ENCODE data around the gene PRR11.
"Not testable (repeated sequence)": the region's sequence is repeated elsewhere in the genome, so short reads cannot be mapped to it uniquely, and the experiment has no call there.

PRR11 gene

DNA sequence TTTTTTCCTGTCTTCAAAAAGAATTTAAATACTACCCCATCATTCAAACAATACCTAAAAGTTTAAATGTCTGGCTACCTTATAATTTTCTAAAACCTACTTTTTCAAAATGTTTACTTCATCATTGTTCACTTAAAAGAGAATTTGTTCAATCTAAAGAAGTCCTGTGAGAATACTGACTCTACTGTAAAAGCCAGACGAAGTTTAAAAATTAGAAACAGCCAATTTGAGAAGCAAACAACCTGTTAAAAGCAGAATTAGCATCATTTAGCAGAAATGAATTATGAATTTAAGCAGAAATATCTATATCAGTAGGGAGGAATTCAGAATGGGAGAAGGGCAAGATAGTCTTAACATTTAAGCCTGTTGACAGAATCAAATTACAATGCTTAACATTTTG, 2.6 kb upstream of the PRR11 start:
- DNase-seq = no peak

DNA sequence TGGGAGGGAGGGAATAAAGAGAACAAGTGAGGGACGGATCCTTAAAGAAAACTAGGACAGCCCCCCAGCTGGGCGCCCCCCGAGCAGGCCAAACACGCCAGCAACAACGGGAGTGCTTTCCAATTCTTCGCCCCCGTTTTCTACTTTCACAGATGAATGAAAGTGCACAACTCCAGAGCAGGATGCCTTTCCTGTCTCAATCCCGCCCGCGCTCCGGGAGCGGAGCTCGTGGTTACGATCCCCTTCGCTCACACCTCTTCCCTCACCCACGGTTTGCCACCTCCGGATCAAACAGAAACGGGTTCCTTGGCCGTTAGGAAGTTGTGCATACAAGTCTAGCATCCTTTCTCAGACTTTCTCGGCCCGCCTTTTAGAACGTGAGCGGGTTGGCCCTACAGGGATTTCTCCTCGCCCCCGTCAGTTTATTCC, 1.2 kb upstream of the PRR11 start:
- DNase-seq = peak; percentile 22

DNA sequence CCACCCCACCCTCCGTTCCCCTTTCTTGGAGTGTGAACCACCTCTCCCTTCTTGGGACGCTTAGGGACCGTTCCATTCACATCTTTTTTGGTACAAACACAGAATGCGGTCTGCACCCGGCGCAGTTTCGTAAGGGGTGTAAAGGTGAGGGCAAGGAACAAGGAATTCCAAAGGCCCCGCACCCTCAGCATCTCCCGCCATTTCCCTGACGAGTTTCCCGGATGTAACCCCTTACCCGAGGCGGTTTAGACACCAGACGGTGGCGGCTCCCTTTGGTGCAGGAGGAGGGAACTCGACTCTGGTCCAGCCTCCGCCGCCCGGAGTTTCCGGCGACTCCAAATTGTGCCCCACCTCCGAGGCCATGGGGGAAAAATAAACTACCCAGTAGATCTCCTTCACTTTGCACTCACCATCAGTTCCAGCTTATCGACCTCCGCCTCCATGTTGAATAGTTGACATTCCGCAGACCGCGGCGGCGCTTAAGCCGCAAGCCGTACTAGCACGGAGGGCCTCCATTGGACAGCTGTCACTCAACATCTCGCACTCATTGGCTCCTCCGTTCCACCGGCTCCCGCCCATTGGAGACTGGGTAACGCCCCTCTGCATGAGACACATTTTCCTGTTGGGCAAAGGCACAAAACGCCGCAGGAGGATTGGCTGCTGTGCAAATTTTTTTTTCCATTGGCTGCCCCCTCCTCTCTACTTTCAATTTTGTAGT, 666 bp upstream of the PRR11 start, which contains the start of gene SKA2:
Gene SKA2, minus strand, starts transcription at position 466 of the 718 bp plus-strand sequence. Its CDS starts 23 bp downstream, at position 443.
- DNase-seq = peak; percentile 99

DNA sequence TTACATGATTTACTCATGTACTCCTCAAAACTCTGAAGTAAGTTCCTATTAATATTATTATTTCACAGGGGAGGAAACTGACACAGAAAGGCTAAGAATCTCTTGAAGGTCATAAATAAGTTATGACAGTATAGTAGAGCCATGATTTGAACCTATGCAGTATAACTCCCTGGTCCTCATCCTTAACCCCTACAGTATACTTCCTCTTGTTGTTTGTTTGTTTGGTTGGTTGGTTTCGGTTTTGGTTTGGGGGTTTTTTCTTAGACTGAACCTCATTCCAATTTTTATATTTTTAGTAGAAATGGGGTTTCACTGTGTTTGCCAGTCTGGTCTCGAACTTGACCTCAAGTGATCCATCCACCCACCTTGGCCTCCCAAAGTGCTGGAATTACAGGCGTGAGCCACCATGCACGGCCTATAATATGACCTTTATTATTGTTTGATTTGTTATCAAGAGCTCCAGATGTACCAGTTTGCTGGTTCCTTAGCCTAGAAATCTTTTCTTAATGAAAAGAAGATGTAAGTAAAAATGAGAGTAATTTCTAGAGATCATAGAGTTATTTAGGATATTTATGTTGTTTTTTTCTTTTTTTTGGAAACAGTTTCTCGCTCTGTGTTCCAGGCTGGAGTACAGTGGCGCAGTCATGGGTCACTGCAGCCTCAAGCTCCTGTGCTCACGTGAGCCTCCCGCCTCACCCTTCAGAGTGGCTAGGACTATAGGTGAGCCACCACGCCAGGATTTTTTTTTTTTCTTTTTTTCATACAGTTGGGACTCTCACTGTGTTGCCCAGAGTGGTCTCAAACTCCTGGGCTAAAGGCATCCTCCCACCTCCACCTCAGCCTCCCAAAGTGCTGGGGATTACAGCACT, 4.8 kb downstream of the PRR11 start:
- peak; percentile 35 for DNase-seq

DNA sequence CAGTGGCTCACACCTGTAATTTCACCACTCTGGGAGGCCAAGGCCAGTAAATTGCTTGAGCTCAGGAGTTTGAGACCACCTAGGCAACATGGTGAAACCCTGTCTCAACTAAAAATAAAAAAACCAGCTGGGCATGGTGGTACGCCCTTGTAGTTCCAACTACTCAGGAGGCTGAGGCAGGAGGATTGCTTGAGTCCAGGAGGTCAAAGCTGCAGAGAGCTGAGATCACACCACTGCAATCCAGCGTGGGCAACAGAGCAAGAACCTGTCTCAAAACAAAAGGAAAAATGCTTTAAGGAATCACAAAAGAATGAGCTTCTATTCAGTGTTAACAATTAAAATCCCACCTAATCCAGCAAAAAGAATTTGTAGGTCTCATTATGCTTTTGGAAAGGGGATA, 5.9 kb downstream of the PRR11 start:
- DNase-seq = no peak

DNA sequence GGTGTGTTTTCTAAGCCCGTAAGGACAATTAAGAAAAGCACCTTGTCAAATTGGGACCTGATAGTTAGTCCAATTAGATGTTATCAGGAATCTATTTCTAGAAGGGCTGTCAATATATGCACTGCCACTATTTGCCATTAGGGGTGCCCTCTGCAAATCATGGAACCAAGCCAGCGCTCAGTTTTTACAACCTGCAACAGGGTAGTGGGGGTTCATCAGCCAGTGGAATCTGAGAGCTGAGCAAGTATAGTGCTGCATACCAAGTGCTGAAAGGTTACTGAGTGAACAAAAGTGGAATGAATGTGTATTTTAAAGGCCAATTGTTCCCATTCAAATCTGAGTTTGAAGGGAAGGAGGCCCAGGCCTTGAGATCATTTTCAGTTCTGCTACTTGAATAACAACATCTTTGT, 10.4 kb downstream of the PRR11 start:
- DNase-seq = peak; percentile 25

DNA sequence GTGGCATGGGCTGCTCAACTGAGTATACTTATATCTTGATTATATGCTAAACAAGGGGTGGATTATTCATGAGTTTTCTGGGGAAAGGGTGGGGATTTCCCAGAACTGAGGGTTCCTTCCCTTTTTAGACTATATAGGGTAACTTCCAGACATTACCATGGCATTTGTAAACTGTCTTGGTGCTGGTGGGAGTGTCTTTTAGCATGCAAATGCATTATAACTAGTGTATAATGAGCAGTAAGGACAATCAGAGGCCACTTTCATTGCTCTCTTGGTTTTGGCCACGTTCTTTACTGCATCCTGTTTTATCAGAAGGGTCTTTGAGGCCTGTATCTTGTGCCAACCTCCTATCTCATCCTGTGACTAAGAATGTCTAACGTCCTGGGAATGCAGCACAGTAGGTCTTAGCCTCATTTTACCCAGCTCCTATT, 12.0 kb downstream of the PRR11 start:
- DNase-seq = peak; percentile 78

DNA sequence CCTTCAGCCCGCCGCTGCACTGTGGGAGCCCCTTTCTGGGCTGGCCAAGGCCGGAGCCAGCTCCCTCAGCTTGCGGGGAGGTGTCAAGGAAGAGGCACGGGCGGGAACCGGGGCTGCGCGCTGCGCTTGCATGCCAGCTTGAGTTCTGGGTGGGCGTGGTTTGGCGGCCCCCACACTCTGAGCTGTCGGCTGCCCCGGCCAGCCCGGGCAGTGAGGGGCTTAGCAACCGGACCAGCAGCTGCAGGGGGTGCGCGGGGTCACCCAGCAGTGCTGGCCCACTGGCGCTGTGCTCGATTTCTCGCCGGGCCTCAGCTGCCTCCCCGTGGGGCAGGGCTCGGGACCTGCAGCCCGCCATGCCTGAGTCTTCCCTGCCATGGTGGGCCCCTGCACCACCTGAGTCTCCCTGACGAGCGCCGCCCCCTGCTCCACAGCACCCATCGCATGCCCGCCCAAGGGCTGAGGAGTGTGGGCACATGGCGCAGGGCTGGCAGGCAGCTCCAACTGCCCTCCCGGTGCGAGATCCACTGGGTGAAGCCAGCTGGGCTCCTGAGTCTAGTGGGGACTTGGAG, 17.0 kb downstream of the PRR11 start:
- DNase-seq = no peak

DNA sequence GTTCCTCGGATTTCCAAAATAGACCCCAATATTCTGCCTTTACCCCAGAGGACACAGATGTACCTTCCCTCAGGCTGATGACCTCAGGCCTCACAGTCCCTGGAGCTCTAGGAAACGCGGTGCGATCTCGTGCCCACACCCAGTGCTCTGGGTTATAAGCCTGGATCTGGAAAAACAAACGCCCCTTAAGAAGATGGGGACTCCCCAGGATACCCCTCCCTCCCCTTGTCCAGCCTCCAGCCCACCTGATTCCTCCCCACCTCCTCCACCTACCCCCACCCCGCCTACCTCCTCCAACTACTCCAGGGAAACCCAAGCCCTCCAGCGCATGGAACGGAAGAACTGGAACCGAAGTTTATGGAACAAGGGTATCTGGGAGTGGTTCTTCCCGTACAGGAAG, 19.1 kb downstream of the PRR11 start:
- no peak for DNase-seq

DNA sequence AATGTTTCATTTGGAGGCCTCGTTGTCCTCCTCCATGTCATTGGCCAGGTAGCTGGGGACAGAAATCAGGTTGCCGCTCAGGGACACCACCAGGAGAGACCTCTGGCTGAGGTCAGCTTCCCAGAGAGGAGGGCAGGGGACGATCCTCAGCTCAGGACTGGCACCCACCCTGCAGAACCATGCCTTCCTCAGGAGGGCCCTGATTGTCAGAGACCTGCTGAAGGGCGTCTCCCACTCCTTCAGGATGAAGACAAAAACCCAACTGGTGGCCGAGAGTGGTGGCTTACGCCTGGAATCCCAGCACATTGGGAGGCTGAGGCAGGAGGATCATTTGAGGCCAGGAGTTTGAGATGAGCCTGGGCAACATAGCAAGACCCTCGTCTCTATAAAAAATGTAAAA, 19.5 kb downstream of the PRR11 start:
- no peak for DNase-seq

DNA sequence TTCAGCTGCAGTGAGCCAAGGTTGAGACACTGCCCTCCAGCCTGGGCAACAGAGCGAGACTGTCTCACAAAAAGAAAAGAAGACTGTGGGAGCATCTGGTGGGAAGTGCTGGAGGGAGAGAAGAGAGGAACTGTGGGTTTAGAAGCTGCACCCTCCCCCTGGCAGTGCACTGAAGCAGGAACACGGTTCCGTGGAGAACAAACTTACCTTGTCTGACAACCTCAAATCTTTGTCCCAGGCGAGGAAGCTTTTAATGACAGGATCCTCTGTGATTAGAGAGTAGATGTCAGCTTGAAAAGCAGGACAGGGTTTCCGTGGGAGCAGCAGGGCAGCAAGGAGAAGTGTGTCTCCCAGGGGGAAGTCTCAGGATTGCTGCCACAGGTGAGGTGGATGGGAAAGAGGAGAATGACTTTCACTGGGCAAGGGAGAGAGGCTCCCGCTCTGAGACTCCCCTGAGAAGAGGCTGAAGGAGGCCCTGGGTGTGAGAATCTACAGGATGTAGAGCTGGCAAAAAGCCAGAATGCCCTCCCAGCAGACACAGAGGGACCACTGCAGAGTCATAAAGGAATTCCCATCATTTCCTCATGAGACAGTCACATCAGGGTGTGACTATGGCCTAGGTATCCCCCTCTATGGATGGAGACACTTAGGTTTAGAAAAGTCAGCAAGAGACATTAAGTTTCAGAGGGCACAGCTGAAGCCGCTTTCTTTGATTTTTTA, 22.9 kb downstream of the PRR11 start:
- DNase-seq = no peak

DNA sequence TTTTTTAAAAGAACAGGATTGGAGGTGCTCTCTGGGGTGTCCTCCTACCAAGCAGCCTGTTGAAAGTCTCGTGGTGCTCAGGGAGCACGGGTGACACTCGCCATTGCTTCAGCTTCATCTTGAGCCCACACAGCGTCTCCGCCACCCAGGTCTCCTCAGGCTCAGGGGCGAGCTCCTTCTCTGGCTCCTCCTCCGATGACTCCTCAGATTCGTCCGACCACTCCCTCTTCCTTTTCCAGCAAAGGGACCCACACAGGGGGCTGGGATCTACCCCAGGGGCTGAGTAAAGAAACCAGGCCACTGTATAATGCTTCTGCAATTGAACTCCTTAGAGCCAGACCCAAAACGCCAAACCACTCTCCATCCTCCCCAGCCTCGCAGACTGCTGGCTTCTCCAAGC, 24.1 kb downstream of the PRR11 start:
- not testable (repeated sequence) for DNase-seq

DNA sequence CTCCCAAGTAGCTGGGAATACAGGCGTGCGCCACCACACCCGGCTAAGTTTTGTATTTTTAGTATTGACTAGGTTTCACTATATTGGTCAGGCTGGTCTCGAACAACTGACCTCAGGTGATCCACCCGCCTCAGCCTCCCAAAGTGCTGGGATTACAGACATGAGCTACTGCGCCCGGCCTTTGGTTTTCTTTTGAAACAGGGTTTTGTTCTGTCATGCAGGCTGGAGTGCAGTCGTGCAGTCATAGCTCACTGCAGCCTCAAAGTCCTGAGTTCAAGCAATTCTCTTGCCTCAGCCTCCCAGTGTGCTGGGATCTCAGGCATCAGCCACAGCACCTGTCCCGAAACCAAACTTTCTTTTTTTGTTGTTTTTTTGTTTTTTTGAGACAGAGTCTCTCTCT, 25.1 kb downstream of the PRR11 start:
- no peak for DNase-seq

DNA sequence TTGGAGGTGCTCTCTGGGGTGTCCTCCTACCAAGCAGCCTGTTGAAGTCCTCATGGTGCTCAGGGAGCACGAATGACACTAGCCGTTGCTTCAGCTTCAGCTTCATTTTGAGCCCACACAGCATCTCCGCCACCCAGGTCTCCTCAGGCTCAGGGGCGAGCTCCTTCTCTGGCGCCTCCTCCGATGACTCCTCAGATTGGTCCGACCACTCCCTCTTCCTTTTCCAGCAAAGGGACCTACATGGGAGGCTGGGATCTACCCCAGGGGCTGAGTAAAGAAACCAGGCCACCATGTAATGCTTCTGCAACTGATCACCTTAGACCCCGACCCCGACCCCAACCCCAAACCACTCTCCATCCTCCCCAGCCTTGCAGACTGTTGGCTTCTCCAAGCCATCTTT, 25.9 kb downstream of the PRR11 start:
- no peak for DNase-seq

DNA sequence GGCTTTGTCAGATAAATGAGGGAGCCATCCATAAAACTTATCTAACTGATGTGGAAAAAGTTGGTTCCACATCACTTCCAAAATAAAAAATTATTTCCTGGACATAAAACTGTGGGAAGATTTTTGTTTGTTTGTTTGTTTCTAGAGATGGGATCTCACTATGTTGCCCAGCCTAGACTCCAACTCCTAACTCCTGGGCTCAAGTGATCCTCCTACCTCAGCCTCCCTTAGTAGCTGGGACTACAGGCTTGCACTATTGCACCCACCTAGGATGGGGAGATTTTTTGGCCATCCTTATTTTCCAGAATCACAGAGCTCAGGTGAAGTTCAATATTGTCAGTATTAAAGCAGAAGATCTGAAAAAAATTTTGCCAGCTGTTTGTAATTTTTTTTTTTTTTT, 30.5 kb downstream of the PRR11 start:
- no peak for DNase-seq

DNA sequence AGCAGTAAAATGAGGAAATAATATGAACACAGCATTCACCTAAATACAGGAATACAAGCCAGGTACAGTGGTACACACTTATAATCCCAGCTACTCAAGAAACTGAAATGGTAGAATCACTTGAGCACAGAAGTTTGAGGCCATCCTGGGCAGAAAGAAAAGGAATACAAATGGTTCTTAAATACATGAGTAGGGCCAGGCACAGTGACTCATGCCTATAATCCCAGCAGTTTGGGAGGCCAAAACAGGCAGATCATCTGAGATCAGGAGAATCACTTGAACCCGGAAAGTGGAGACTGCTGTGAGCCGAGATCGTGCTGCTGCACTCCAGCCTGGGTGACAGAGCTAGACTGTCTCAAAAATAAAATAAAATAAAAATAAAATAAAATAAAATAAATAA, 31.3 kb downstream of the PRR11 start:
- DNase-seq = no peak

DNA sequence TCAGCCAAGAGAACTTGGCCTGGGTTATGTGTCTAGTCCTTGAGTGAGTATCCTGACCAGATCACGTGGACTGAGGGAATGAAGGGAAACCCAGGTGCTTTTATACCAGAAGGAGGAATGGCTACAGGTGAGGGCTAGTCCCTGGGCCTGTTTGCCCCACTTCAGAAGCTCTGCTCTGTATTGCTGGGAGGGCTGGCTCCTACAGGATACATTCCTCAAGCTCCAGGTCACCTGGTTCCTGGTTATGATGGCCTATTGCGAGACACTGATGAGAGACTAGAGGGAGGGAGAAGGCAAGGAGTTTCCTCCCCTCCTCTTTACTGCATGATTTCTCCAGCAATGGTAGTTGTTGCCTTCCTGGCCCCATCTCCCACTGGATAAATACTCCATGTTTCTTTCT, 35.3 kb downstream of the PRR11 start:
- DNase-seq = no peak

DNA sequence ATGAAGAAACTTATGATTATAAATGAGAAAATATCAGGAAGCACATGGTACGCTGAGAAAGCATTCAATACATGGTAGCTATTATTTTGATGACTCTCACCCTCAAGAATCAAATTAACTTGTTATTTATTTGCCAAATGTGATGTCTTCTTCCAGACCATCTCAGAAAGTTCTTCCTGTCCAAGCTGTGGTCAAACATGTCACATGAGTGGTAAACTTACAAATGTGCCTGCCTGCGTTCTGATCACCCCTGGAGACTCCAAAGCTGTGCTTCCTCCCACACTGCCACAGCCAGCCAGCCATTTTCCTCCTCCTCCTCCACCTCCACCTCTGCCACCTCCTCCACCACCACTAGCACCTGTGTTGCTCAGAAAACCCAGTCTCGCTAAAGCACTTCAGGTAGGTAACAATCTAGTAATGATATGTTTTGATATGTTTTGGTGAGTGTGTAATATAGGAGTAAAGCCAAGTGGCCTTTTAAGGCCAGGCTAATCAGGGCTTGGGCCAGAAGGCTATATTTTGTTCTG, 37.9 kb downstream of the PRR11 start:
- no peak for DNase-seq

DNA sequence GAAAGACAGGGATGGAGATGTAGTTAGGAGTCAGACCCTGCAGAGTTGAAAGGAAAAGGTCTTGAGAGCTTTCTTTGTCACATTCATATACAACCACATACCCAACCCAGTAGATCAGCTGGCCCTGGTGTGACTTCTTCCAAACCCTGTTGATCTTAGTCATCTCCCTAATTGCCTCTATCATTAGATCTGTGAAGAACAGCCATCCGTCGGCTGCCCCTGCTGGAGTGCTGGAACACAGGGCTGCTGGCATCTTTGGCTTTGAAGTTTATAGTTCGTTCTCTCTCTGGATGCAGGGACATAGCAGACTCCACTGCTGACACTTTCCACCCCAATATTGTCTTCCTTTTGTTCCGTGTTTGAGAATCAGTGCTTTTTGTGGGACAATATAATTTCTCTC, 43.9 kb downstream of the PRR11 start:
- no peak for DNase-seq

DNA sequence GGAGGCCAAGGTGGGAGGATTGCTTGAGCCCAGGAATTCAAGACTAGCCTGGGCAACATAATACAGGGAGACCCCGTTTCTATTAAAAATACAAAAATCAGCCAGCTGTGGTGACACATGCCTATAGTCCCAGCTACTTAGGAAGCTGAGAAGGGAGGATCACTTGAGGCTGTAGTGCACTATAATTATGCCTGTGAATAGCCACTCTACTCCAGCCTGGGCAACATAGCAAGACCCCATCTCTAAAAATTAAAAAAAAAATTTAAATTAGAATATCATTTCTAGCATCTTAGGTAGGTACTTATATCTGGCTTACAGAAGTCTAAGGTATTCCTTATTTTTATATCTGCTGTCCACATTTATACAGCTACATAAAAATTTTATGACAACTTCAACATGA, 46.8 kb downstream of the PRR11 start:
- no peak for DNase-seq

DNA sequence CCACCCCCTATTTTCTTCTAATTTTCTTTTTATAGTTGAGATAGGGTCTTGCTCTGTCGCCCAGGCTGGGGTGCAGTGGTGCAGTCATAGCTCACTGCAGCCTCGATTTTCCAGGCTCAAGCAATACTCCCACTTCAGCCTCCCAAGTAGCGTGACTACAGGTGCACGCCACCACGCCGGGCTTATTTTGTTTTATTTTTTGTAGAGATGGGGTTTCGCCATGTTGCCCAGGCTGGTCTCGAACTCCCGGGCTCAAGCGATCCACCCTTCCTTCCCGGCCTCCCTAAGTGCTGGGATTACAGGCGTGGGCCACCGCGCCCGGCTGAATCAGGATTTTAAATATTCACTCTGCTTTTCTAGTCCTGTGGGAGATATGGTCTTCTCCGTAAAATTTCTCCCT, 63.8 kb downstream of the PRR11 start:
- no peak for DNase-seq

DNA sequence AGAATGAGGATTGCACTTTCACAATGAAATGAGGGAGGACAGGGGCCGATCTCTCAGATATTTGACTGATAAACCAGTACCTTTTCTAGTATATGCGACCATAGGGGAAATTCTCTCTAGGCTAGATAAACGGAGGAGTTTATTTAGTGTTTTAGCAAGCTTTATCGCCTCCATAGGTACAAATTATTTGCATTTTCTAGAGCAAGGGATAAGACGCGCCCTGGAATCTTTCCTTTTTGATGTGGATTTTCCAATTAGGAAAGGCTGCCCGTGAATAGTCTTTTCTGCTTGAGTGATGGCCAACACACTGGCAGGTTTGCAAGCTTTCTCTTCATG, 64.4 kb downstream of the PRR11 start:
- no peak for DNase-seq

All from suppressor macrophage treated with lipopolysaccharide for 4 hours (primary cell).